AG04450 (cell line): Measurements from ENCODE around the gene LRRC4B. TPM values are rescaled to one million over a fixed set of nuclear protein-coding genes. Genes with fewer than 3 reads are reported as not detected.

Experiments used
- CTCF ChIA-PET: fragments of 300-600, 350-600 bp; formaldehyde crosslinking; extraction: SDS; loops from one replicate; lab custom pipeline; 2022; ENCODE audit warnings: antibody characterized with exemption, inconsistent platforms; lab: Charles Lee
- POLR2A ChIA-PET: fragments of 350-600 bp; formaldehyde crosslinking; extraction: SDS; loops from one replicate; lab custom pipeline; 2021; ENCODE audit warnings: antibody characterized with exemption, inconsistent platforms; lab: Yijun Ruan, JAX
- DNase-seq: peaks from one replicate; pipeline ENCODE4 v3.0.0-alpha.2; 2011; ENCODE audit warnings: low read depth, low spot score
- H3K27ac ChIP-seq: one replicate; pipeline ENCODE4 v1.5.1; 2012; ENCODE audit warnings: low read depth, low read length, control low read depth
- H3K27me3 ChIP-seq: one replicate; pipeline ENCODE4 v1.6.0; 2012; ENCODE audit warnings: low read length; ENCODE audit not compliant: control insufficient read depth, insufficient read depth
- H3K4me3 ChIP-seq: 2 replicates; pipeline ENCODE4 v1.5.1; 2011; ENCODE audit warnings: mild to moderate bottlenecking, low read depth, low read length, control low read depth
- H3K9me3 ChIP-seq: 2 replicates; pipeline ENCODE4 v1.5.1; 2012; ENCODE audit warnings: low read length; ENCODE audit not compliant: control insufficient read depth, insufficient read depth
- CTCF ChIP-seq: IDR thresholded peaks from 2 replicates; pipeline ENCODE4 v1.5.1; 2011; ENCODE audit warnings: low read depth, low read length, control low read depth, inconsistent platforms
- polyA plus RNA-seq: library from polyadenylated mRNA; depleted of rRNA; stranded (reverse); fragments of >200 nt; gene quantifications from 2 replicates; pipeline ENCODE4 v1.2.3, GENCODE V29; 2011

The LRRC4B gene
- polyA plus RNA-seq, 1 experiment = not detected

- CTCF ChIA-PET = no interaction called here
- Histone ChIP-seq H3K27me3 (peaks cover 17% of the 10 kb centered on the region), H3K9me3 (no peaks in the 10 kb centered on the region), H3K4me3 (no peak overlapping the region), H3K27ac (no peak overlapping the region)
- no peak for DNase-seq
- TF ChIP-seq CTCF = no peak
- POLR2A ChIA-PET = no interaction called here
These were observed 5.7 kb upstream of the LRRC4B start for GRCh38 chr19:50573741-50574461.

- CTCF ChIA-PET = interaction anchor here (4.7 kb wide), 1 partner anchor 14 kb away, joined by 22 read pairs; no protein-coding TSS in a partner anchor
- peaks cover 26% of the 10 kb centered on the region for H3K27me3 ChIP-seq
These were observed 2.8 kb upstream of the LRRC4B start for GRCh38 chr19:50570997-50571396.

GRCh38 chr19:50569938-50570540 is 1.8 kb upstream of the LRRC4B start:
- no peak overlapping the region for H3K4me3 ChIP-seq
- POLR2A ChIA-PET = no interaction called here
- H3K9me3 ChIP-seq = no peaks in the 10 kb centered on the region
- no peak for DNase-seq
- CTCF ChIA-PET = interaction anchor here (4.7 kb wide), 1 partner anchor 13 kb away, joined by 22 read pairs; no protein-coding TSS in a partner anchor
- H3K27me3 ChIP-seq = peaks cover 31% of the 10 kb centered on the region
- TF ChIP-seq CTCF = no peak
- no peak overlapping the region for H3K27ac ChIP-seq

More at GRCh38 chr19:50570997-50571396, 2.8 kb upstream of the LRRC4B start:
- Histone ChIP-seq H3K9me3 (no peaks in the 10 kb centered on the region), H3K4me3 (no peak overlapping the region), H3K27ac (no peak overlapping the region)
- no peak for TF ChIP-seq CTCF
- DNase-seq = no peak
- POLR2A ChIA-PET = no interaction called here

GRCh38 chr19:50568728-50569698 is 778 bp upstream of the LRRC4B start:
- Histone ChIP-seq H3K9me3 (no peaks in the 10 kb centered on the region), H3K27me3 (peaks cover 35% of the 10 kb centered on the region), H3K27ac (no peak overlapping the region), H3K4me3 (no peak overlapping the region)
- DNase-seq = no peak
- ChIA-PET POLR2A (no interaction called here), CTCF (interaction anchor here (4.7 kb wide), 1 partner anchor 12 kb away, joined by 22 read pairs; no protein-coding TSS in a partner anchor)
- no peak for TF ChIP-seq CTCF
